GM18505 (cell line): ENCODE results near the gene TAF4.
"Not testable (repeated sequence)": the region's sequence is repeated elsewhere in the genome, so short reads cannot be mapped to it uniquely, and the experiment has no call there.

Source experiments
- ATAC-seq: cut with Tn5 transposase; IDR thresholded peaks from one replicate; pipeline ENCODE4 v1.9.1; 2021; ENCODE audit not compliant: unreplicated experiment
- POLR2A ChIP-seq: IDR thresholded peaks from 4 replicates; pipeline ENCODE4 v1.6.1; 2011; ENCODE audit warnings: borderline replicate concordance; ENCODE audit not compliant: insufficient read depth, insufficient read length; ENCODE audit errors: extremely low read depth

TAF4 gene

DNA sequence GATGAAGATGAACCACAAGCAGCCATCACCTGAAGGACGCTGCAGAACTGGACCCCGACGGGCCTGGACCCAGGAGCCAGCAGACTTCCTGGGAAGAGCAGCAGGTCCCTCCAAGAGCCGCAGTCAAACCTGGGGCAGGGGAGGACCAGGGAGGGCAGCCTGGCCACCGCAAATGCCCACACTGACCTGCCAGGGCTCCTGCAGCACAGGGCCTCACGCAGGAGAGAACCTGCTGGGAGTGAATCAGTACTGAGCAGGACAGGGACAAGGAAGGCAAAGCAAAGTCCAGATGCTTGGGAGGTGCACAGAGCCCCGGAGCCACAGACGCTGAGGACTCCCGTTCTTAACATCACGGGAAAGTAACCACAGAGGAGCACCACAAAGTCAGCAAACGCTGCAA lies 75.2 kb downstream of the TAF4 start:
- no peak for ATAC-seq
- TF ChIP-seq POLR2A = no peak

DNA sequence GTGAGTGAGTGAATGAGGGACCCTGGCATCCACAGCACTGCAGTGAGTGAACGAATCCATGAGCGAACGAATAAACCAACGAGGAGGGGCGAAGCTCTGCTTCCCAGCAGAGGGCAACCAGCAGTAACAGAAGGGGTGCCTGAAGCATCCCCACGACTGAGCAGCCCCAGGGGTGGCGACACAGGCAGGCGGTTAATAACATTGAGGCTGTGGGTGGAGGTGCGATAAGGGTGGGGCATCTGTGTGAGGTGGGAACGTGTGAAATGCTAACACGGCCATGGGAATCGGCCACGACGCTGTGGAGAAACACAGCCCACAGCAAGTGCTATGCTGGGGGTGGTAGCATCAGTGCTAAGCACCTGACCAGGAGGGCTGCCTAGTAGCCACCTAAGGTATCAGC lies 75.9 kb downstream of the TAF4 start:
- TF ChIP-seq POLR2A = no peak
- no peak for ATAC-seq

DNA sequence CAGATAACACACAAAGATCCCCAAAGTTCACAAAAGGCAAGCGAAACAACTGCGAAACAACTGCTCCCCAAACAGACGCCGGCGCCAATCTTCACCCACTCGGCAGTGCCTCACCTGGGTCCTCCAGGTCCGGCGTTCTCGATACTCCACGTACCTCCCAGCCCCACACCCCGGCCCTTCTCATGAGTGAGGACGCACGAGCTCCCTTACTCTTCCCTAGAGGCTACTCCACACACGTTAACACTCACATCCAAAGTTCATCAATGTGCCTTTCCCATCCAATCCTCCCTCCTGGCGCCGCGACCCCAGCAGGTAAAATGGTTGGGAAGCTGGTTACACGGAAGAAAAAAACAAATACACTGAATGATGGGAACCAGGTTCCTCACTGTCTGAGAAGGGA lies 77.0 kb downstream of the TAF4 start:
- no peak for ATAC-seq
- no peak for TF ChIP-seq POLR2A

DNA sequence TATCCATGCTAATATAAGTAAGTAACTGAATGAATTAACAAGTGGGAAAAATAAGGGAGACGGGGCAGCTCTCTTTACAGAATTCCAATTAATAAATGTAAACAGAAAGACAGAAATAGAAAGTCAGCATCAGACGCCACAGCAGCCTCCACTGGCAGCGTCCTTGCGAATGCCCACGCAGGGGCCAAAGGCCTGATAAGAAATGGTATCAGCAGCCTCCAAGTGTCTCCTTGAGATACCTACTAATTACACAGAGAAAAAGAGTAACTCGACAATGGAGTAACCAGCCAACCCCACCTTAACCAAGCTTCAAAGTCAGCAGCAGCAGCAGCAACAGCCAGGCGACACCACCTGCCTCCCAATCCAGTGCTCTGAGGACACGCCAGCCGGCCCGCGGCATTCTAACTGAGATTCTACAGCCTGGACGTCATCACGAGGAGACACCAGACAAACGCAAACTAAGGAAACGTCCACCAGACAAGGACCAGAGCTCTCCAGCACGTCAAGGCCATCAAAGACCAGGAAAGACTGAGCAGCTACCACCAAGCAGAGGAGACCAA lies 78.8 kb downstream of the TAF4 start:
- no peak for ATAC-seq
- TF ChIP-seq POLR2A = no peak

DNA sequence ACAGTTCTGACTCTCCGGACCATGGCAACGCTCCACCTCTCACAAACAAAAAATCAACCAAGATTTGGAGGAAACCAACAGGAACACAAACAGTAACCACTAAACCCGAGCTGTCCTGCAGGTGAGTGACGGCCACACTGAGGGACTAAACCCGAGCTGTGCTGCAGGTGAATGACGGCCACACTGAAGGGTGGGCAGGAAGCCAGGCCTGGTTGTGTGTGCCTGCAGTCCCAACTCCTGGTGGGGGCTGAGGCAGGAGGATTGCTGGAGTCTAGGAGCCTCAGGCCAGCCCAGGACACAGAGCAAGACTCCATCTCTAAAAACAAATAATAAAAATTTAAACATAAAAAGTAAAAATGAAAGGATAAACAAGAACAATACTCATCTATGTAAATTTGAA lies 80.6 kb downstream of the TAF4 start:
- ATAC-seq = no peak
- TF ChIP-seq POLR2A = no peak

DNA sequence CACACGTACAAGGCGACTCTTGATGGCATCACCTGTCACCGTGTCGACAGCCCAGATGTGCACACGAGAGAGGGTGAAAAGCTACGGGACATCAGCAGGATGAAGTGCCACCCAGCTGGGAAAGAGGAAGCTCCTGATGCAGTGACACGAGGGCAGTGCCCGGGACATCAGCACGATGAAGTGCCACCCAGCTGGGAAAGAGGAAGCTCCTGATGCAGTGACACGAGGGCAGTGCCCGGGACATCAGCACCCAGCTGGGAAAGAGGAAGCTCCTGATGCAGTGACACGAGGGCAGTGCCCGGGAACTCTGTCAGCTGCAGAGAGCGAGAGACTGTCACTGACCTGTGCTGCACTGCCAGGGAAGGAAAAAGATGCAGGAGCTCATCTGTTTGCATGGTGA lies 81.2 kb downstream of the TAF4 start:
- not testable (repeated sequence) for ATAC-seq

DNA sequence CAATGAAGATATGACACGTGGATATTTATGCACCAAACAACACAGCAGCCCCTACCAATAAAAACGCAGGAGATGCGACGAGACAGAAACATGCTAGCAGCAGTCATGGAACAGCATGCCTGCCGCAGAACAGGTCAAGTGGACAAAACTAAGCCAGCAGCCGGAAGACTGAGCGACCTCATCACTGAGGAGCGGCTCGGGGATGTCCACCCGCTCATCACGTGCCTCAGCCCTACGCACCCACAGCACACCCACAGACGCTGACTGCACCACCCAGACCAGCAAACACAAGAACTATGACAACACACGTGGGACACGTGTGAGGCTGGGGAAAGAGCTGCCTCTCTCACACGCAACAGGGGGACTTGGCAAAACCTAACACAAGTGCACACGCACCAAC lies 81.7 kb downstream of the TAF4 start:
- TF ChIP-seq POLR2A = no peak
- ATAC-seq = no peak

DNA sequence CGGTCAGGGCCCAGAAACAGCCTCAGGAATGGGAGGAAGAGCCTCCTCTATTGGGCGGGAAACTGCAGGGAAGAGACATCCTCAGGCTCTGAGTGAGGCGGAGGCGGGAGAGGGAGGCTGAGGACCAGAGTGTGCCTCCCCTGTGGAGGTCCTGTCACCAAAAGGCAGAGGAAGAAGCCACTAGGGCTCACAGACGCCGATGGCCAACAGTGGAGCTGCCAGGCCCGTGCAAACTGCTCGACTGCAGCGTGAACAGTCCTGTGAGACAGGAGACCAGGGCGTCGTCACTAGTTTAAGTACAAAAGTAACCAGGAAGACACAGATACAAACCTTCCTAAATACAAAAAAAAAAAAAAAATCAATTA lies 82.7 kb downstream of the TAF4 start:
- ATAC-seq = no peak
- no peak for TF ChIP-seq POLR2A

DNA sequence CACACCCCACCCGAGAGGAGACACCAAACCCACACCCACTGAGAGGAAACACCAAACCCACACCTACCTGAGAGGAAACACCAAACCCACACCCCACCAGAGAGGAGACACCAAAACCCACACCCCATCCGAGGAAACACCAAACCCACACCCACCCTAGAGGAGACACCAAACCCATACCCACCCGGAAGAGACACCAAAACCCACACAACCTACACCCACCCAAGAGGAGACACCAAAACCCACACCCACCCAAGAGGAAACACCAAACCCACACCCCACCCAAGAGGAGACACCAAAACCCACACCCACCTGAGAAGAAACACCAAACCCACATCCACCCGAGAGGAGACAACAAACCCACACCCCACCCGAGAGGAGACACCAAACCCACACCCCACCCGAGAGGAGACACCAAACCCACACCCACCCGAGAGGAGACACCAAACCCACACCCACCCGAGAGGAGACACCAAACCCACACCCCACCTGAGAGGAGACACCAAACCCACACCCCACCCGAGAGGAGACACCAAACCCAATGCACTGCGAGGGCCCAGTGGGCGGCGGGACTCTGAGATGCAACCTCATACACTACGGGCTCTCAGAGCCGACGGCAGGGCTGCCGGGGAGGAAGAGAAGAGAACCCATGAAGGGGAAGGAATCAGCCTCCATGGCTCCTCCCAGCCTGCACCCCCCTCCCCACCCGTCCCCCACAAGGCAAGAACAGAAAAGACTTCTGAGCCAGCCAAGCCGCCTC lies 83.3 kb downstream of the TAF4 start:
- ATAC-seq = no peak

DNA sequence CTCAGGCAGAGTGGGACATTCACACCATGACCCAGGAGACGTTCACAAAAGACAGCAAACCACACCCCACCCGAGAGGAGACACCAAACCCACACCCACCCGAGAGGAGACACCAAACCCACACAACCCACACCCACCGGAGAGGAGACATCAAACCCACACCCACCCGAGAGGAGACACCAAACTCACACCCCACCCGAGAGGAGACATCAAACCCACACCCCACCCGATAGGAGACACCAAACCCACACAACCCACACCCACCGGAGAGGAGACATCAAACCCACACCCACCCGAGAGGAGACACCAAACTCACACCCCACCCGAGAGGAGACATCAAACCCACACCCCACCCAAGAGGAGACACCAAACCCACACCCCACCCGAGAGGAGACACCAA lies 84.0 kb downstream of the TAF4 start:
- not testable (repeated sequence) for ATAC-seq

More for the DNA sequence above, 83.3 kb downstream of the TAF4 start:
- TF ChIP-seq POLR2A = no peak

DNA sequence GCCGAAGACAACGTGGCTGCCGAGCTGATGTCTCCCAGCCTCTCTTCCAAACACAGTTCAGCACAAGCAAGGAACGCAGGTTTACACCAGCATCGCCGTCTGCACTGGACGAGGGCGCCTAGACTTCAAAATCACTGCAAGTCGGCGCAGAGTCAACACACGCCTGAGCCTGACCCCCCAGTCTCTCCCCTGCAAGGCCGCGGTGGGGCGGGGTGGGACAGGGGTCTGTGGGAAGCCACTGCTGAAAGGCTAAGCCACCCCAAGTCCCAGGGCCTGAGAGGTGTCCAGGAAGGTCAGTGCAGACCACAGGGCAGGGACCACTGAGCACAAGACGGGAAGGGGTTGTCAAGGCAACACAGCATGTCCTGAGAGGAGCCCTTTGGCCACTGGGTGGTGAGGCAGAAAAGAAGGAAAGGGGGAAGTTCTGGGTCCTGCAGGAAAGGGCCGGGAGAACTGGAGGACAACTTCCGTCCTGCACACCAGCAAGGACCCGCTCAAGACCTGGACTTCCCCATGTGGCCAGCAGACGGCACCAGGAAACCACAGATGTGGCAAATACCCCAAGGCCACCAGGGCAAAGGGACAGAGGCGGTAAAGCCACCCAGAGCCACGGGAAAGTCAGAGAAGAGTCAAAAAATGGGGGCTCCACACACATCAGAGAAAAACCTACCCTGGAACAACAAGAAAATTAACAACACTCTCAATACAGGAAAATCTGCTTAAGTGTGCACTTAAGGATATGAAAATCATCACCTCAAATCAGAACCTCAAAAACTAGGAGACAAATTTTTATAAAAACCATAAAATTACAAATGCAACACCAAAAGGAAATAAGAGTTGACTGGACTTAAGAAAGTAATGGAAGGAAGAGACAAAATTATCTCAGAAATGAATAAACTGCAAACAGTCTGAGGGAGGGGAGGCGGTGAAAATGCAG lies 84.8 kb downstream of the TAF4 start:
- no peak for ATAC-seq
- no peak for TF ChIP-seq POLR2A

DNA sequence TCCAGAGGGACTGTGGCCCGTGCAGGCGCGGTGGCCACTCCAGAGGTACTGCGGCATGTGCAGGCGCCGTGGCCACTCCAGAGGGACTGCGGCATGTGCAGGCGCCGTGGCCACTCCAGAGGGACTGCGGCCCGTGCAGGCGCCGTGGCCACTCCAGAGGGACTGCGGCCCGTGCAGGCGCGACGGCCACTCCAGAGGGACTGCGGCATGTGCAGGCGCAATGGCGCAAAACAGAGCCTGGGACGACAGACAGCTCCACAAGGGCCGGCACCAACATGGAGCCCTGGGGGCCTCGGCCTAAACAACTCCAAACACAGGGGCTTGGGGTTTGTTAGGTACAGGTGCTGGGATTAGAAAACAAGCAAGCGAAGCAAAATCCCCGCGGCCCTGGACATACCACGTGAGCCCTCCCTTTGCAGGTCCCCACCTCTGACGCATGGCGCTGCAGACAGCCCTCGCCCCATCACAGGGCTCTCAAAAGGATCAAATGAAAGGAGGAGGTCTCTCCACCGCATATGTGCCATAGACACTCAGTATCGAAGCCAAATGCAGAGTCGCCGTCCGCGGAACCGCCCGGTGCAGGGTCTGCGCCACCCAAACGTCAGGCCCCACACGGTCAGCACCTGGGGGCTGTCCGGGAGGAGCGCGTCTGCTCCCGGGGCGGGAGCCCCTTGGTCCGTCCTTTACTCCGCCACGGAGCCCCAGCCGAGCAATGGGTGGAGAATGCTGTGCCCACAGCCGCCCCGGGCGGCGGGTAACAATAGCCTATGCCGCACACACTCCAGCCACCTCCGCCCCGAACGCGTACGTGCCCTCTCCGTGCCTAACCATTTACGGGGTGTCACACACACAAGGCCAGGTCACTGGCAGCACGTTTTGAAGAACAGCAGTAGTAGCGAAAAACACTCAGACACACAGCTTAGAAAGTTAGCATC lies 85.7 kb downstream of the TAF4 start:
- no peak for TF ChIP-seq POLR2A
- ATAC-seq = no peak

DNA sequence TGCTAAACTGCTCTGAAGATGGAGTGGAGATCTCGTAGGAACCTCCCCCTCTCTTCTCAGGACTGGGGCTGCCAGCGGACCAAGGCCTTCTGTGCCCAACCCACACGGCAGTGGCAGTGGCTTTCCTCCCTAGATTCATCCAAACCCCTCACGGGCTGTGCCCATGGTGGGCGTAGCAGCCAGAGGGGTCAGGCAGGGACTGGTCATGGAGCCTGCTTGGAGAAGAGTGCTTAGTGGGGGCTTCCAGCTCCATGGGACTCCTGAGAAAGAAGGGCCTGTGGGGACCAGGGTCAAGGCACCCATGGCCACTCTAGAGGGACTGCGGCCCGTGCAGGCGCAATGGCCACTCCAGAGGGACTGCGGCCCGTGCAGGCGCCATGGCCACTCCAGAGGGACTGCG lies 86.6 kb downstream of the TAF4 start:
- no peak for TF ChIP-seq POLR2A
- ATAC-seq = no peak
